ENCODE measurements around the gene PRKG1. TPM values are rescaled to one million over a fixed set of nuclear protein-coding genes. Genes with fewer than 3 reads are reported as not detected.

PRKG1 gene
- total RNA-seq, 1 experiment from 2014 or later: 136 TPM

DNA sequence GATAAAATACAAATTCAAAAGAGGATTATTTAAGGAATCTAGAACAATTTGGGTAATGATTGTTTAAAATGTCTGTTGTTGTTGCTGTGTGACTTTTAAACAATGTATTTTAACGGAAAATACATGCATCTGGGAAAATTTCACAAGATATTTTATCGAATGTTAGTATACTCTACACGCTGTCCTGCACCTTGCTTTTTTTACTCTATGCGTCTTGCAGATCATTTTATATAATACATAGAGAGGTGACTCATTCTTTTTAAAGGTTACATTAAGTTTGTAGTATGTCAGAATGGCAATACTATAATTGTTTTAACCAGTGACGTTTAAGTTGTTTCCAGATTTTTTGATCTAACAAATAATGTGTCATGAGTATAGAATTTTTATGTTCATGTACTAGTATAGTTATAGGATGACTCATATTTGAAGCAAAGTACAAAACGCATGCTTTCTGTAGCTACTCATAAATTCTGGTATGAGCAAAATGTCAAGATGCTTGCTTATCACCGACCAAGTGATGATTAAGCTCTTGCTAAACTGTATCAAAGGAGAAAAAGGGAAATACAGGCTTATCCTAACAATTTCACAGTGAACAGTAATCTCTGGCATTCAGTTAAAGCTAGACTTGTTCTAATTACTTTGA lies 1244.7 kb downstream of the PRKG1 start:
- in situ Hi-C loops (cut with HindIII; ENCODE audit: low sequenced_read_pairs): no loop called here
- DNase-seq (ENCODE audit: low spot score): no peak

DNA sequence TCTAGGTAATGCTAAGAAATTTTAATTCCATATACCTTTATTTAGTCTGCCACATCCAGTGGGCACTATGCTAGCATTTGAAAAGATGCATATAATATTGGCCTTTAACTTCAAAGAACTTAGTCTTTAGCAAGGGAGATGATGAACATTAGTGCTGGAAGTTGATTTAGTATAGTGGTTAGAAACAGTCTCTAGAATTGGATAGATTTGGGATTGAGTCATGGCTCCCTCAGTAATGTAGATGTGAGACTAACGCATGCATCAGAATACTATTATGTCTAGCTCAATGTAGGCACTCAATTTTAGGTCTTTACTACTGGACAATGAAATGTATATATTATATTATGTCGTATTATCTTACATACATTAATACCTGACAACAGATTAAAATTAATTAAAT lies 1245.6 kb downstream of the PRKG1 start:
- in situ Hi-C loops (cut with HindIII; ENCODE audit: low sequenced_read_pairs): no loop called here
- no peak for DNase-seq (ENCODE audit: low spot score)

DNA sequence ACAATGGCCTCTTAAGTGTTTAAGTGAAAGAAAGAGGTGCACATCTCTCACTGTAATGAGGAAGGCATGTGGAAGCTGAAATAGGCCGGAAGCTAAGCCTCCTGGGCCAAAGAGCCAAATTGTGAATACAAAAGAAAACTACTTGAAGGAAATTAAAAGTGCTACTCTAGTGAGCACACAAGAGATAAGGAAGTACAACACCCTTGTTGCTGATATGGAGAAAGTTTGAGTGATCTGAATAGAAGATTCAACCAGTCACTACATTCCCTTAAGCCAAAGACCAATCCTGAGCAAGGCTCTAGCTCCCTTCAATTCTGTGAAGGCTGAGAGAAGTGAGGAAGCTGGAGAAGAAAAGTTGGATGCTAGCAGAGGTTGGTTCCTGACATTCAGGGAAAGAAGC lies 1248.0 kb downstream of the PRKG1 start:
- in situ Hi-C loops (cut with HindIII; ENCODE audit: low sequenced_read_pairs): no loop called here
- no peak for DNase-seq (ENCODE audit: low spot score)

DNA sequence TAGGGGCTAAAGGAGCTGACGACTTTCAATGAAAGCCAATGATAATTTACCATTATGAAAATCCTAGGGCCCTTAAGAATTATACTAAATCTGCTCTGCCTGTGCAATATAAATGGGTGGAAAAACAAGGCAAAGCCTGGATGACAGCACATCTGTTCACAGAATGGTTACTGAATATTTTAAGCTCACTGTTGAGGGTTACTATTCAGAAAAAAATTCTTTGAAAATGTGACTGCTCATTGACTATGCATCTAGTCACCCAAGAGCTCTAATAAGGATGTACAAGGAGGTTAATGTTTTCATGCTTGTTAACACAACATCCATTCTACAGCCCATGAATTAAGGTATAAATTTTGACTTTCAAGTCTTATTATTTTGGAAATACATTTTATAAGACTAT lies 1248.6 kb downstream of the PRKG1 start:
- DNase-seq (ENCODE audit: low spot score): no peak
- in situ Hi-C loops (cut with HindIII; ENCODE audit: low sequenced_read_pairs): no loop called here

DNA sequence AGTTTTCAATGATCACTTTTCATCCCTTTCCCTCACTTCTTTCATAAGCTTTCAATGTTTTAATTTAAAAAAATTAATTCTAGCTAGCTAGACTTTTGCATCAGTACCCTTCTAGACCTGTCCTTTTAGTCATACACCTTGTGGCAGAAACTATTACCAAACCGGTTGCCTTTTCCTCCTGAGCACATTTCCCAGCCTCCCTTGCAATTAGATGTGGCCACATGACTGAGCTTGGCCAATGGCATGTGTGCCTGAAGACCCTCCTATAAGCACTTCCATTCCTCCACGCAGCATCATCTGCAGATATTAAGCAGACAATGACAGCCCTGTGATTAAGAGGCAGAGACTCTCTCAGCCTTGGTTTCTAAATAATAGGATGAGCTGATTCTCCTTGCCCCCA lies 1252.1 kb downstream of the PRKG1 start:
- no peak for DNase-seq (ENCODE audit: low spot score)
- in situ Hi-C loops (cut with HindIII; ENCODE audit: low sequenced_read_pairs): no loop called here

DNA sequence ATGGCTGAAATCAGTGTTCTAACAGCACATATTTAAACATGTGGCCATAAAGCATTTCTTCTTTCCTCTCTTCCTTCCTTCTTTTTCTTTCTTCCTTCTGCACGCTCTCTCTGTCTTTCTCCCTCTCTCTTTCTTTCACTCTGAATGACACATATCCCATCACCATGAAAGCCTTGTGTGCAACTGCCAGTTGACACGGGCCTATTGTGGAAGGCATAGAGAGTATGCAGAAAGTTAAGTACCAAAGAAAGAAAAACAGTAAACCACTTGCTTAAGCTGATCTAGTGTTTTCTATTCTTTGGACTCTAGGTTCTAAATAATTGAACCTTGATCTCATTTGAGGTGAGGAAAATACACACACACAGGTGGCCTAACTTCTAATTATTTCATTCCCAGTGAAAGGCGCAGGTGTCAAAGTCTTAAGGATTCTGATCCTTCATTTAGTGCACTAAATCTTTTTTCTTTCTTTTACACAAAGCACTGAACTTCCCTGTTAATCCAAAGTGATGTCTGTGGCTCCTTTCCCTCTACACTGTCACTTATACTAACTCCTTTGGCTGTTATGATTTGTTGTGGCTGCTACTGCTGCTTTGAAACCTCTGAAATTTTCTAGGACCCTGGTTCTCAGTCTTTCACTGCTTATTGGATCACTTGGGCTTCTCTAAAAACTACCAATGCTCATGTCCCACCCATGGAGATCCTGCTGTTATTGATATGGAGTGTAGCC lies 1257.5 kb downstream of the PRKG1 start:
- no peak for DNase-seq (ENCODE audit: low spot score)
- in situ Hi-C loops (cut with HindIII; ENCODE audit: low sequenced_read_pairs): no loop called here

DNA sequence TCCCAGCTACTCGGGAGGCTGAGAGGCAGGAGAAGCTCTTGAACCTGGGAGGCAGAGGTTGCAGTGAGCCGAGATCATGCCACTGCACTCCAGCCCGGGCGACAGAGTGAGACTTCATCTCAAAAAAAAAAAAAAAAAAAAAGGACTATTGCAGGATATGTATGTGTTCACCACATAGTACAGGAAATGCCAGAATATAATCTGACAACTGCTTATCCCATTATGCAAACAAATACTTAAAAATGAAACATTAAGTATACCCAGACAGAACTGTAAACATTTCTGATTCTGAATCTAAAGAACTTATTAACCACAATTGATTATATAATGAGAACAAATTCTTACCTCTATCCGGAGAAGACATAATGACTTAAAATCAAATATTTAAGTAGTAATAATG lies 1258.5 kb downstream of the PRKG1 start:
- no peak for DNase-seq (ENCODE audit: low spot score)
- in situ Hi-C loops (cut with HindIII; ENCODE audit: low sequenced_read_pairs): no loop called here

DNA sequence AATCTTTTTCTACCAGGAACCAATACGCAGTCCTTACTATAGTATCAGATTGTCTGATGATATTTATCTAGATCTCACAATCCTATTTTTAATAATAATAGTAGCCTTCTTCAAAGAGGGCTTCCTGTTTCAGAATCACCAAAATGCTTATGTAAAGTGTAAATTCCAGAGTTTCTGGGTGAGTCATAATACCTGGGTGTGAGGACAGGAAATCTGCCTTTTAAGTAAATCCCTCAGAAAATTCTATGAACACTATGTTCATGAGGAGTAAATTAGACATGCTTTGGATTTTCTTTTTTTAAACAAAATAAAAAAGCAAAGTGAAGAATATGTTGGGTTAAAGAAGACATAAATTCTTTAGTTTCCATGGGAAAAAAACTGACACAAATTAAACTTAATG lies 1260.3 kb downstream of the PRKG1 start:
- no peak for DNase-seq (ENCODE audit: low spot score)
- in situ Hi-C loops (cut with HindIII; ENCODE audit: low sequenced_read_pairs): no loop called here

DNA sequence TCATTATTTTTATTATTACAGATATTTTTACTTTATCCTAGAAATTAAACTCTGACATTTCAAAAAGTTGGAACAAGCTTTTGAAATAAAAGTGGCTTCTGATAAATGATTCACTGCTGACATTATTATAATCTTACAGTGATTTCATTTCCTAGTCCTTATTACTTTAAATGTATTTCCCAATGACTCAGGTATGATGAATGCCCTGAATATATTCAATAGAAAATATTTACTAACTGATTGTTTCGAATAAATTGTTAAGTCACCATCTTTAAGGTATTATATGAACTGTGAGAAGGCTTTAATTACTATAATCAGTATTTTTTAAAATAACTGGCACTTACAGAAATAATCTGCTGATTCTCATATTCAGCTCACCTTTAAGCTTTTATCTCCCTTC lies 1261.4 kb downstream of the PRKG1 start:
- no peak for DNase-seq (ENCODE audit: low spot score)
- in situ Hi-C loops (cut with HindIII; ENCODE audit: low sequenced_read_pairs): no loop called here

DNA sequence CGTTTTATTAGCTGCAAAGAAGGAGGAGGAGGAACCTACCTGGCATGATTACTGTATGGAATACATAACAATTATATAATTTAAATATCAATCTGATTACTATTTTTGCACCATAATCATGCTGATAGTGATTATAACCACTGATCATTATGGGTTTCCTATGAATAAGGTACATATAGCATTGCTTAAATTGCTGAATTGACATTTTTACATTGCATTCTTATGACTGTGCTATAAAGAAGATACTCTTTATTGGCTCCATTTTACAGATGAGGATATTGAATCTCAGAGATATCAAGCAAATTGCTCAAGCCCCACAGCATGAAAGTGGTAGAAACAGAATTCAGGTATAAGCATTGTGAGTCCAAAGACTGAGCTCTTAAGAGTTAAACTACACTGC lies 1262.9 kb downstream of the PRKG1 start:
- in situ Hi-C loops (cut with HindIII; ENCODE audit: low sequenced_read_pairs): no loop called here

DNA sequence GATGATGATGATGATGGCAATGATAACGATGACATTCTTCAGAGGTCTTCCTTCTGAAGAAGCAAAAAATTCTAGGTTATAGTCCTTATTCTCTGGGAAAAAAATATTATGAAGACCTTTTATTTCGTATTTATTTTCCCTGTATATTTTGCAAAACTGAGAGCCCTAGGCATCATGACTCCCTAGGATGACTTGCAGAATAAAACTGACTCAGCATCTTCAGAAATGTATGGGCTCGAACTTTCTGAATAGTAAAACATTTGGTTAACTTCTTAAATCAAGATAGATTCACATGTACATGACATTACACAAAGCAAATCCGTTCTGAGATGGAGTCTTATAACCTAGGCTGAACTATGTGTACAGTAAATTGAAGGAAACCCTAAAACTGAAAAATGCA lies 1269.2 kb downstream of the PRKG1 start:
- in situ Hi-C loops (cut with HindIII; ENCODE audit: low sequenced_read_pairs): no loop called here
- DNase-seq (ENCODE audit: low spot score): no peak

More for the DNA sequence above, 1262.9 kb downstream of the PRKG1 start:
- no peak for DNase-seq (ENCODE audit: low spot score)

DNA sequence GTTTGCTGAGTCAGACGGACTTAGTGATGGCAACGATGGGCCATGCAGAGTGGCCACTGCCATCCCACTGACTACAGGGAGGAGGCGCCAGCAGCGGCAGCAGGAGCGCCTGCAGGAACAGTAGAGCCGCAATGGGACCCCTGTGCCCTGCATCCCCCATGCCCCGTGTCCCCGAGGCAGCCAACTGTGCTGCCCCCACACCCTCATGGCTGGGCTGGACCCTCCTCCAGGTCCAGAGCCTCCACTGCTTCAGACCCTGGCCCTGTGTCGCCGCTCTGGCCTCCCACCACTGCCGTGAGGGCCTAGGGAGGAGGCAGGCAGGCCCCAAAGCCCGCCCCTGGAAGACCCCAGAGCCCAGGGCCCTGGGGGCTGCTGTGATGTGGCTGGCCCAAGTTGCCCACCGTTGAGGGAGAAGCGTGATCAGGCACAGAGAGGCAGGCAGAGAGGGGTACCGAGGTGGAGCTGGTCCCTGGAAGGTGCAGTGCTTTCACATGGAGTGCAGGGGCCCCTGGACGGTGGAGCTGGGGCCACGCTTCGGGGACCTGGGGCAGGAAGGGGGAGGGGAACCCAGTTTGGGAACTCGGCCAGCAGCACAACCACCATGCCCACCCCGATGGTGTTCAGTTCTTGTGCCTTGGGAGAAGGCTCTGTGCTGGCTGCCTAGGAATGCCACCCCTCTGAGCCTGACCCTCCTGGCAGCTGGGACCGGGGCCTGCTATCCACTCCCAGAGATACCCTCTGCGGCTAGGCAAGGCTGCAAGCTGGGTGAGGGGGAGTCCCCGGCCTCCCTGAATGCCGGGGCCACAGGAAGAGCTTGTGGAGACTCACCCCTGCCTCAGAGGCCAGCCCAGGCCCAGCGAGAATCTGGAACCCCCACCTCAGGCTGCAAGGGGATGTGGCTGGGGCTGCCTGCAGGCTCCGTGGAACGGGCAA lies 1272.4 kb downstream of the PRKG1 start:
- in situ Hi-C loops (cut with HindIII; ENCODE audit: low sequenced_read_pairs): no loop called here
- DNase-seq (ENCODE audit: low spot score): no peak

DNA sequence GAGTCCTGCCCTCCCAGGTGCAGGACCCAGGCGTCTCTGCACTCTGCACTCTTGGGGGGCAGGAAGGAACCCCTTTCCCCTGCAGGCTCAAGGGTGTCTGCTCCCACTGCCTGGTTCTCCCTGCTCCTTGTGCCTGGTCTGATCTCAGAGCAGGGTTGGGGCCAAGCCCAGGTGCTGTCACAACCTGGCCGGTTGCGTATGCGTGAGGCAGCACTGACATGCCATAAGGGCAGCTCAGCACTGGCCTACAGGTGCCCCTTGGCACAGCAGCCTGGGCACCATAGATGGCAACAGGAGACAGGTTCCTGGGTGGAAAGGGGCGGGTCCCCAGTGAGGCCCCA lies 1273.0 kb downstream of the PRKG1 start:
- in situ Hi-C loops (cut with HindIII; ENCODE audit: low sequenced_read_pairs): no loop called here
- DNase-seq (ENCODE audit: low spot score): no peak

Other genes with a start within 250 kb of the PRKG1 start
- 4.7 and 4.9 TPM in 2 replicates for gene A1CF, start 188.9 kb upstream of the PRKG1 start, total RNA-seq (2014; rRNA removed; shearing (Covaris generic))

Data from G401 (cell line).